Measurements from ENCODE around the gene VAT1L. TPM values are rescaled to one million over a fixed set of nuclear protein-coding genes. Genes with fewer than 3 reads are reported as not detected.

VAT1L gene
- total RNA-seq, 4 donors from 2014 or later = 0.80 to 1.4 (median 1.2) TPM

- in situ Hi-C loops (cut with MboI; ENCODE audit: low pct_ligation_motif_present in 1 of 4, low pct_unique_long_range_greater_than_20kb in 1 of 4, low sequenced_read_pairs in 3 of 4) = no loop called here
These were observed 107.6 kb downstream of the VAT1L start for GRCh38 chr16:77895962-77896361.

GRCh38 chr16:77896415-77897128, 108.2 kb downstream of the VAT1L start:
- intact Hi-C loops (cut with DNase I; ENCODE audit: low total_unique reads) (no loop called here), in situ Hi-C loops (cut with MboI; ENCODE audit: low pct_ligation_motif_present in 1 of 4, low pct_unique_long_range_greater_than_20kb in 1 of 4, low sequenced_read_pairs in 3 of 4) (no loop called here)
- H3K27ac ChIP-seq = peak overlapping the region in 1 of 4 donors; percentile 10

More at GRCh38 chr16:77895962-77896361, 107.6 kb downstream of the VAT1L start:
- TF ChIP-seq POLR2A (IDR thresholded peaks at IDR 0.05) (no peak), POLR2AphosphoS5 (IDR thresholded peaks at IDR 0.05) (no peak), CTCF (IDR thresholded peaks at IDR 0.05) (no peak), EP300 (IDR thresholded peaks at IDR 0.05; ENCODE audit: low read depth) (no peak)
- Histone ChIP-seq H3K9me3 (no peaks in the 10 kb centered on the region), H3K27ac (no peak overlapping the region), H3K4me3 (no peak overlapping the region), H3K36me3 (no peaks in the 10 kb centered on the region), H3K4me1 (no peaks in the 10 kb centered on the region), H3K27me3 (no peaks in the 10 kb centered on the region)
- no peak for DNase-seq
- intact Hi-C loops (cut with DNase I; ENCODE audit: low total_unique reads) = no loop called here
- WGBS, 2 donors (ENCODE audit: low coverage in 1 of 2) = 79 to 88% methylated on average over 2 to 7 of the region's 7 CpGs

GRCh38 chr16:77897129-77897437, 108.7 kb downstream of the VAT1L start:
- in situ Hi-C loops (cut with MboI; ENCODE audit: low pct_ligation_motif_present in 1 of 4, low pct_unique_long_range_greater_than_20kb in 1 of 4, low sequenced_read_pairs in 3 of 4) (no loop called here), intact Hi-C loops (cut with DNase I; ENCODE audit: low total_unique reads) (no loop called here)
- Histone ChIP-seq H3K36me3 (no peaks in the 10 kb centered on the region), H3K4me3 (no peak overlapping the region), H3K27ac (peak overlapping the region; percentile 1 to 56 (median 18)), H3K4me1 (no peaks in the 10 kb centered on the region), H3K27me3 (no peaks in the 10 kb centered on the region), H3K9me3 (no peaks in the 10 kb centered on the region)
- TF ChIP-seq POLR2AphosphoS5 (IDR thresholded peaks at IDR 0.05) = no peak
- TF ChIP-seq CTCF (IDR thresholded peaks at IDR 0.05) = no peak
- TF ChIP-seq POLR2A (IDR thresholded peaks at IDR 0.05) = no peak
- no peak for TF ChIP-seq EP300 (IDR thresholded peaks at IDR 0.05; ENCODE audit: low read depth)
- no peak for DNase-seq
- WGBS, 2 donors (ENCODE audit: low coverage in 1 of 2) = 32 to 50% methylated on average over 1 to 3 of the region's 3 CpGs

More at GRCh38 chr16:77896415-77897128, 108.2 kb downstream of the VAT1L start:
- TF ChIP-seq EP300 (IDR thresholded peaks at IDR 0.05; ENCODE audit: low read depth) (no peak), POLR2A (IDR thresholded peaks at IDR 0.05) (no peak), POLR2AphosphoS5 (IDR thresholded peaks at IDR 0.05) (no peak), CTCF (IDR thresholded peaks at IDR 0.05) (no peak)
- Histone ChIP-seq H3K27me3 (no peaks in the 10 kb centered on the region), H3K9me3 (no peaks in the 10 kb centered on the region), H3K36me3 (no peaks in the 10 kb centered on the region), H3K4me1 (no peaks in the 10 kb centered on the region), H3K4me3 (no peak overlapping the region)
- WGBS, 2 donors (ENCODE audit: low coverage in 1 of 2) = 54 to 60% methylated on average over 3 to 7 of the region's 7 CpGs
- DNase-seq = no peak

- no peaks in the 10 kb centered on the region for H3K9me3 ChIP-seq
- peak overlapping the region; percentile 1 to 56 (median 30) for H3K27ac ChIP-seq
- no peak overlapping the region for H3K4me3 ChIP-seq
- H3K4me1 ChIP-seq = no peaks in the 10 kb centered on the region
- no peak for TF ChIP-seq POLR2AphosphoS5 (IDR thresholded peaks at IDR 0.05)
- H3K36me3 ChIP-seq = no peaks in the 10 kb centered on the region
- in situ Hi-C loops (cut with MboI; ENCODE audit: low pct_ligation_motif_present in 1 of 4, low pct_unique_long_range_greater_than_20kb in 1 of 4, low sequenced_read_pairs in 3 of 4) = no loop called here
- DNase-seq = no peak
- intact Hi-C loops (cut with DNase I; ENCODE audit: low total_unique reads) = no loop called here
- H3K27me3 ChIP-seq = no peaks in the 10 kb centered on the region
- WGBS, 2 donors (ENCODE audit: low coverage in 1 of 2) = 44 to 48% methylated on average over 3 to 4 of the region's 4 CpGs
These were observed 109.7 kb downstream of the VAT1L start for GRCh38 chr16:77897831-77898605.
